Fibroblast of peridontal ligament (primary cell): ENCODE measurements around the gene TMEM242.
"Not testable (repeated sequence)": the region's sequence is repeated elsewhere in the genome, so short reads cannot be mapped to it uniquely, and the experiment has no call there.

Experiments
- DNase-seq: peaks from one replicate; pipeline ENCODE4 v3.0.0-alpha.2; 2010; ENCODE audit errors: extremely low read depth

Gene TMEM242

DNA sequence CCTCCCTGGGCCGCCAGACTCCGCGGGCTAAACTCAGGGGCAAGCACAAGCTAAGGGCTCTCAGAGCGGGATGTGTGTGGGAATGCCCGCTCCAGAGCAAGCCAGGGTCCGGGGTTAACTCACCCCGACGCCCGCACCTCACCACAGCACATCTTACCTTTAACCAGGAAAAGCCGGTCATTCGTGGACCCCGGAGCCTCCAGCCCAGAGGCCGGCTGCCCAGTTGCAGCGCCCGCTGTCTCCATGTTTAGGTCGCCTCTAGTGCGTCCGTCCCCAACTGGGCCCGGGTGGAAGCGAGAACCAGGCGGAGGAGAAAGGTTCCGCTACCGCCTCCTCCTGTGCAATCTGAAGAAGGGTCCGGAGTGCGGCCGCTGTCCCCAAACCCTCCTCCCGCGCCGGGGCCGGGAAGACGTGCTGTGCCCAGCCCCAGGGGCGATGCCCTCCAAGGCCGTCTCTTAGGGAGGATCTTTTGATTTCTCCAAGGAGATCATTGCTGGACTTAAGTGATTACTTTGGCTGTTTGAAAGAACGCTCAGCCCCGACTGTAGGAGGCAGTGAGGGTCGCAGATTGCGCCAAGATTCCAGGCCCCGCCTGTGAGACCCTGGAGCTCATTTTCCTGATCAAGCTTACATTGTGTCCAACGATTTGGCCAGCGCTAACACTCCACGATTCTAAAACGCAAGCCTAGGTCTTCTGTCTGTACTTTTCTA lies at the start of gene TMEM242:
TMEM242 (minus strand) TSS at position 265 of the 711 bp plus-strand sequence; CDS start at position 245, 20 bp downstream.
- peak; percentile 93 for DNase-seq

- DNase-seq: no peak
These were observed 49.4 kb upstream of the TMEM242 start for GRCh38 chr6:157372501-157373280.

DNA sequence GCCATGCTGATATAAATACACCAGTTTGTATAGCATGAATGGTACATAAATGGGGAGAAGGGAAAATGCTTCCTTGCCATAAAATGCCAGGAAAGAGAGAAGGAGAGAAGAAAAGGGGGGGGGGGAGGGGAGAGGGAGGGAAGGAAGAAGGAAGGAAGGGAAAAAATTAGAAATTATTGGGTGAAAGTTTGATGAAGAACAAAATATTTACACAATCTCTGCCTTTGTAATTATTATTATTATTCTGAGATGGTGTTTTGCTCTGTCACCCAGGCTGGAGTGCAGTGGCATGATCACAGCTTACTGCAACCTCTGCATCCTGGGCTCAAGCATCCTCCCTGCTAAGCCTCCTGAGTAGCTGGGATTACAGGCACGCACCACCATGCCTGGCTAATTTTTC lies 47.4 kb upstream of the TMEM242 start:
- DNase-seq: no peak

- no peak for DNase-seq
These were observed 45.2 kb upstream of the TMEM242 start for GRCh38 chr6:157368359-157369049.

DNA sequence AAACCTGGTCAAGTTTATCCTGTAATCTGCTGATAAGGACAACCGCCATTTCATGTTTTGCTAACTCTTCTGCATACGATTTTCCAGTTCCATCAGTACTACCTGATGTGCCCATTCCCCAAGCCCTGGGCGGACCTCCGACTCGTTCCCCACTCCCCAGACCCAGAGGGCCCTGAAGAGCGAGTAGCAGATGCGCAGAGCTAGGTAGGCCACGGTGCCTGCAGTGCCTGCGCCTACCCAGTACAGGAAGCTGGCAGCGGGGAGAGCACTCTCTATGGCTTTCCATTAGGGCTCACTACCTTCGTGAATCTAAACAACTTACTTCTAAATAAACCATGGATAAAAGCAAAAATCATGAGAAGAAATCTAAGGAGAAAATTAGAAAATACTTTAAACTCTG lies 43.3 kb upstream of the TMEM242 start:
- DNase-seq: no peak

GRCh38 chr6:157364705-157365104 lies 41.4 kb upstream of the TMEM242 start:
- peak; percentile 24 for DNase-seq

DNA sequence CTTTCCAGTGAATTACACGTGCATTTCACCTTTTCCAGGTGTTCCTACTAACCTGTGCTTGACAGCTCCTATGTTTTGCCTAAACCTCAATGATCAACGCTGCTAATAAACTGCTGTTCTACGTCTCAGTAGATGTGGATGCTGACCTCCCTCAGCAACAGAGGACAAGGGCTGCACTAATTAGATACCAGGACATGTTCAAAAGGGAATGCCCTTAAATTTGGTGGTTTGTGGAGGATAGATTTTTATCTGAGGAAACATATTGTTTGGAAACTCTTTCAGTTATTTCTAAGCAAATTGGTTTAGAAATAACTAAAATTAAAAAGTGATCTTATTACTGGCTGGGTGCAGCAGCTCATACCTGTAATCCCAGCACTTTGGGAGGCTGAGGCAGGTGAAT lies 38.6 kb upstream of the TMEM242 start:
- DNase-seq: no peak

- DNase-seq: no peak
These were observed 35.0 kb upstream of the TMEM242 start for GRCh38 chr6:157358287-157358686.

- DNase-seq: no peak
These were observed 23.1 kb upstream of the TMEM242 start for GRCh38 chr6:157346373-157346772.

- DNase-seq: no peak
These were observed 20.4 kb upstream of the TMEM242 start for GRCh38 chr6:157343732-157344131.

GRCh38 chr6:157339432-157339831 lies 16.1 kb upstream of the TMEM242 start:
- DNase-seq: no peak

GRCh38 chr6:157337751-157338150 lies 14.4 kb upstream of the TMEM242 start:
- DNase-seq: no peak

DNA sequence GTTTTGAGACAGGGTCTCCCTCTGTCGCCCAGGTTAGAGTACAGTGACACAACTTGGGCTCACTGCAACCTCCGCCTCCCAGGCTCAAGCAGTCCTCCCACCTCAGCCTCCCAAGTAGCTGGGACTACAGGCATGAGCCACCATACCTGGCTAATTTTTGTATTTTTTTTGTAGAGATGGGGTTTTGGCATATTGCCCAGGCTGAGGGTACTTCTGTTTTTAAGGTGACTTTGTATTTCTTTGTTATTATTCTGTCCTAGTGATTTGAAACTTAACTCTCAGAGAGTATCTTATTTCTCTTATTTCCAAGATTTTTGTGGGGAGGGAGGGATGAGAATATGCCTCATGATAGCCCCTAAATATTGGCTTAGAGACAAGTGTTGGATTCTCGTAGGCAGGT lies 14.0 kb upstream of the TMEM242 start:
- not testable (repeated sequence) for DNase-seq

GRCh38 chr6:157335829-157336228 lies 12.5 kb upstream of the TMEM242 start:
- no peak for DNase-seq

DNA sequence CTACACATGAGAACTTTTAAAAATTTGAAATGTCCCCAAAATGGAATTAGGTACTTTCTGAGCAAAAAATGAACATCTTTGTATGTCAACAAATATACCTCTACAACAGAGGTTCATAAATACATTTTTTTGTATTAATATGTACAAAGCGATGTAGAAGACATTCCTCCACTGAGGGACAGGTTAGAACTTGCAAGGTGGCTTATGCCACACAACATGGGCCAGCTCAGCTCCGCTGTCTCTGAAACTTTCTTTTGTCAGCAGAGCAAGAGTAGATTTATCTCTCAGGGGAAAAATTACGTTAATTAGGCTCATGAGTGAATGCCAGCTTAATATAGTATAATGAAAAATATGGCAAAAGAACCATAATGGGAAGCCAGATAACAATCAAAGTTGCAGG lies 10.6 kb upstream of the TMEM242 start:
- DNase-seq: no peak

DNA sequence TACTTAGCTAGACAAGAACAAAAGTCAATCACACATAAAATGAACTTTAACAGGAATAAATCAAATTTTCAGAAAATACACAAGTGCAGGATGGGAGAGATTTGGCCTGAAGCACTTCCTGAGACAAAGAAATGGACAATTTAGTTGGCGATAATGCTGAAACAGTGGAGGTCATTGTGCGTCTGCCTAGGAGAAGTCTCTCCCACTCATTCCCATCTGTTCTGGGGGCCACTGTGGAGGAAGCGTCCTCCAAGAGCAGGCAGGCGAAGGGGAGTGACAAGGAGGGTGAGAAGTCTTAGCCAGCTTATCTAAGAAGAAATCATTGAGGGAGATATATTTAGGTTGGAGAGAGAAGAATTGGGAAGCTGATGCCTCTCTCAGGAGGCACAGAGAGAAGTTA lies 10.2 kb upstream of the TMEM242 start:
- no peak for DNase-seq

DNA sequence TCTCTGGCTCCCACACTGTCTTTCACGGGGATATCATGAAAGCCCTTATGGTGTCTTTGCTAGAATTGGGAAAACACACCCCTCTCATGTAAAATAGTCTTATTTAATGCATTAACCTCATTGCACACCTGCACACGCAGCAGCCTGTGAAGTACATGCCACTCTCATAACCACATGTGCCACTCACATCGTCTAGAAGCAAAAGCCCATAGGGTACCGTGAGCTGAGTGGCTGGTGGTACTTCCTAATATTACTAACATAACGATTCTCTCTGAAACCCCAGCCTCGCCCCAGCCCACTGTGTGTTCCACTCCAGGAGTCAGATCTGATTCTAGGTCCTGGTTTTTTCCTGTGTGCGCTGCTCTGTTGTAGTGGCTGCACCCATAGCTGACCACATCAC lies 9.5 kb upstream of the TMEM242 start:
- no peak for DNase-seq

GRCh38 chr6:157330831-157331230 lies 7.5 kb upstream of the TMEM242 start:
- DNase-seq: no peak

GRCh38 chr6:157329829-157330228 lies 6.5 kb upstream of the TMEM242 start:
- DNase-seq: no peak

- no peak for DNase-seq
These were observed 4.9 kb upstream of the TMEM242 start for GRCh38 chr6:157328108-157328692.

- no peak for DNase-seq
These were observed 3.7 kb upstream of the TMEM242 start for GRCh38 chr6:157326979-157327378.

DNA sequence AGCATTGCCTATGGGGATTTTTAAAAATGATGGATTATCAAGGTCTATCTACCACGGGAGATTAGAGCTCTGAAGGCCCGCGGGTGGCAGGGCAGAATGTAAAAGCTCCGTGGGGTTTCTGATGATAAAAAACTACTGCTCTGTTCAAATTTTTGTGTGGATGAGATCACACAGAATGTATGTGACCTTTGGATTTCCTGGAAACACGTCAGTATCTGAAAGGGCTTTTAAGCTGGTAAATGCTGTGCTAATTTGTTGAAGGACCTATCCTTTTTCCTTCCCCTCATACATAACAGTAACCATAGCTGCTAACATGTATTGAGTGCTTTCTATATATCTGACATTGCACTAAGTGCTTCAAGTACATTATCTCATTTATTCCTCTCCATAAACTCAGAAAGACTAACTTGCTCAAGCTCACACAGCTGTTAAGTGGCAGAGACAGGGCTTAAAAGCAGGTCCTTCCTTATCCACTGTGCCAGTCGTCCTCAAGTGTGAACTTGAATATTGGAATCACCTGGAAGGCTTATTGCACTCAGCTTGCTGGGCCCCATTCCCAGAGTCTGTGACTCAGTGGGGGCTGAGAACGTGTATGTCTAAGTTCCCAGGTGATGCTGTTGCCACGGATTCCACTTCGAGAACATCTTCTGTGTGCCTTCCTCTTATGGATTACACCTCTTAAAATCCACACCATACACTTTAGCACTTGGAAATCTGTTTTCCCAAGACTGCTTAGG lies 1.9 kb upstream of the TMEM242 start:
- DNase-seq: no peak
